ENCODE results near the gene CARD11. TPM values are rescaled to one million over a fixed set of nuclear protein-coding genes. Genes with fewer than 3 reads are reported as not detected.

Gene CARD11
- total RNA-seq, 1 experiment from 2014 or later = 79.2 TPM

DNA sequence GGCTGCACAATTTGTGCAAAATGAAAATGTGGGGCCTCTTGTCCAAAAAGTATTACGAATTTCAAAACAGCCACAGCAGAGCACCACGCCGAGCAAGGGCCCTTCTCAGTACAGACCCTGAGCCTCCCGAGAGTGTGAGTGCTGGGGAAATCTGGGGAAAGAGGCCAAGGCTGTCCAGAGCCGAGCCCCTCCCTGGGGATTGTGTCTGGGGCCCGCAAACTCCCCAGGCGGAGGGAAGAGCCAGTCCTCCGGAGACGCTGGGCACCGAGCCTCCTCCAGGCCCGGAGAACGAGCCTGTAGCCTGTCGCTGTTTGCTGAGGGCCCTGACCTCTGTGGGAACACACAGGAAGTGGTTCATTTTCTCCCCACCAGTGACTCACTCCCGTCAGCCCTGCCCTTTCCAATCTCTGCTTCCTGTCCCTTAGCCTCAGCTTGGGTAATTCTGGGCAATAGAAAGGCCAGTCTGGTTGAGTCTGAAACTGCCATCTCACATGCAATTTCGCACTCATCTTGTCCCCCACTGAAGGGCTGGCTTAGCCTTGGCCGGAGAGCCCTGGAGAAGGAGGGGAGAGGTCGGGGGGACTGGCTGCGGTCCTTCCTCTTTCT lies 180.1 kb downstream of the CARD11 start:
- intact Hi-C loops (cut with micrococcal nuclease; ENCODE audit: unreplicated experiment) = loop anchor here (5.0 to 10.0 kb wide), 3 partner anchors 41 to 1031 kb away; no protein-coding TSS in a partner anchor
- BruUV-seq (replicated peaks) = no TSS peak
- peak overlapping the region; percentile 72 for H3K4me3 Mint-ChIP-seq (ENCODE audit: low read depth, unreplicated experiment)

DNA sequence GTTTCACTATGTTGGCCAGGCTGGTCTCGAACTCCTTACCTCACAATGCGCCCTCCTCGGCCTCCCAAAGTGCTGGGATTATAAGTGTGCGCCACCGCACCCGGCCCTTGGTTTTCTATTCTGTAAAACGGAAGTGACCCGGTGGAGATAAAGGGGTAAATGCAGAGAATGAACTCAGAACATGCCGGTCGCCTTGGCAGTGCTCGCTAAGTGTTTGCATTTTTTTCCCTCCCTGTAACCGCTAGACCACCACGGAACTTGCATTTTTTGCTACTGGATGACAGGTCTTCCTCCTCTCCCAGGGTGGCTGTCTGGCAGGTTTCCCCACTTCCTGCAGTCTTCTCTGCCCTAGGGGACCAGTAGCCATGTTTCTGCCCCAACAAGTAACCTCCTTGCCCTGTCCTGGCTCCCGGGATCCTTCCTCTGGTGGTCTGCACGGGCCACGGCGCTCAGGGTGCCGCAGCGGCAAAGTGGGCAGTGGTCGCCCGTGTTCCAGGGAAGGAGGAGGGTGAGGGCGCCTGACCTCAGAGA lies 180.8 kb downstream of the CARD11 start:
- Mint-ChIP-seq H3K4me3 (ENCODE audit: low read depth, unreplicated experiment) (peak overlapping the region; percentile 72), H3K9me3 (ENCODE audit: low read depth, unreplicated experiment) (no peaks in the 10 kb centered on the region), H3K27me3 (ENCODE audit: unreplicated experiment) (no peaks in the 10 kb centered on the region), H3K27ac (ENCODE audit: unreplicated experiment) (peak overlapping the region; percentile 100), H3K4me1 (ENCODE audit: low read depth, unreplicated experiment) (peaks cover 44% of the 10 kb centered on the region), H3K36me3 (ENCODE audit: insufficient read depth, unreplicated experiment) (peaks cover 35% of the 10 kb centered on the region)
- TF ChIP-seq, protein P1, sequence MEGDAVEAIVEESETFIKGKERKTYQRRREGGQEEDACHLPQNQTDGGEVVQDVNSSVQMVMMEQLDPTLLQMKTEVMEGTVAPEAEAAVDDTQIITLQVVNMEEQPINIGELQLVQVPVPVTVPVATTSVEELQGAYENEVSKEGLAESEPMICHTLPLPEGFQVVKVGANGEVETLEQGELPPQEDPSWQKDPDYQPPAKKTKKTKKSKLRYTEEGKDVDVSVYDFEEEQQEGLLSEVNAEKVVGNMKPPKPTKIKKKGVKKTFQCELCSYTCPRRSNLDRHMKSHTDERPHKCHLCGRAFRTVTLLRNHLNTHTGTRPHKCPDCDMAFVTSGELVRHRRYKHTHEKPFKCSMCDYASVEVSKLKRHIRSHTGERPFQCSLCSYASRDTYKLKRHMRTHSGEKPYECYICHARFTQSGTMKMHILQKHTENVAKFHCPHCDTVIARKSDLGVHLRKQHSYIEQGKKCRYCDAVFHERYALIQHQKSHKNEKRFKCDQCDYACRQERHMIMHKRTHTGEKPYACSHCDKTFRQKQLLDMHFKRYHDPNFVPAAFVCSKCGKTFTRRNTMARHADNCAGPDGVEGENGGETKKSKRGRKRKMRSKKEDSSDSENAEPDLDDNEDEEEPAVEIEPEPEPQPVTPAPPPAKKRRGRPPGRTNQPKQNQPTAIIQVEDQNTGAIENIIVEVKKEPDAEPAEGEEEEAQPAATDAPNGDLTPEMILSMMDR (IDR thresholded peaks at IDR 0.05; ENCODE audit: unreplicated experiment) = no peak
- TSS peak; percentile 91 for BruUV-seq (replicated peaks)
- intact Hi-C loops (cut with micrococcal nuclease; ENCODE audit: unreplicated experiment) = loop anchor here (5.0 to 10.0 kb wide), 3 partner anchors 41 to 1032 kb away; no protein-coding TSS in a partner anchor
- peak; percentile 53 for DNase-seq
- CTCF ChIA-PET = interaction anchor here (0.6 kb wide), 1 partner anchor 418 kb away, joined by 3 read pairs; no protein-coding TSS in a partner anchor

More for the DNA sequence above, 180.1 kb downstream of the CARD11 start:
- Mint-ChIP-seq H3K27ac (ENCODE audit: unreplicated experiment) (peak overlapping the region; percentile 100), H3K9me3 (ENCODE audit: low read depth, unreplicated experiment) (no peaks in the 10 kb centered on the region), H3K4me1 (ENCODE audit: low read depth, unreplicated experiment) (peaks cover 44% of the 10 kb centered on the region), H3K27me3 (ENCODE audit: unreplicated experiment) (no peaks in the 10 kb centered on the region), H3K36me3 (ENCODE audit: insufficient read depth, unreplicated experiment) (peaks cover 35% of the 10 kb centered on the region)
- TF ChIP-seq, protein P1 (IDR thresholded peaks at IDR 0.05; ENCODE audit: unreplicated experiment) = no peak
- peak; percentile 96 for DNase-seq
- CTCF ChIA-PET = interaction anchor here (1.0 to 1.5 kb wide), 2 partner anchors 103 to 439 kb away, joined by 3 to 4 read pairs; no protein-coding TSS in a partner anchor

DNA sequence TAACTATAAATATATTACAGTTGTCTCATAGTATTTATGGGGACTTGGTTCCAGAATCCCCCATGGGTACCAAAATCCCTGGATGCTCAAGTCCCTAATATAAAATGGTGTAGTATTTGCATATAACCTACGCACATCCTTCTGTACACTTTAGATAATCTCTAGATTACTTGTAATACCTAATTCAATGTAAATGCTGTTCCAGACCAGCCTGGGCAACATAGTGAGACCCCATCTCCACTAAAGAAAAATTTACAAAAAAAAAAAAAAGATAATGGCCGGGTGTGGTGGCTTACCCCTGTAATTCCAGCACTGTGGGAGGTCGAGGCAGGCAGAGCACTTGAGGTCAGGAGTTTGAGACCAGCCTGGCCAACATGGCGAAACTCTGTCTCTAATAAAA lies 182.2 kb downstream of the CARD11 start:
- no peaks in the 10 kb centered on the region for H3K27me3 Mint-ChIP-seq (ENCODE audit: unreplicated experiment)
- intact Hi-C loops (cut with micrococcal nuclease; ENCODE audit: unreplicated experiment) = loop anchor here (2.0 to 10.0 kb wide), 4 partner anchors 17 to 1033 kb away; partner anchors contain the start of gene GNA12
- CTCF ChIA-PET = interaction anchor here (0.7 to 1.7 kb wide), 4 partner anchors 41 to 439 kb away, joined by 3 to 14 read pairs (median 5); partner anchors contain the start of gene SDK1
- H3K4me1 Mint-ChIP-seq (ENCODE audit: low read depth, unreplicated experiment) = peaks cover 48% of the 10 kb centered on the region
- H3K36me3 Mint-ChIP-seq (ENCODE audit: insufficient read depth, unreplicated experiment) = peaks cover 30% of the 10 kb centered on the region
- DNase-seq = no peak
- no peaks in the 10 kb centered on the region for H3K9me3 Mint-ChIP-seq (ENCODE audit: low read depth, unreplicated experiment)
- BruUV-seq (replicated peaks) = no TSS peak
- TF ChIP-seq, protein P1 (IDR thresholded peaks at IDR 0.05; ENCODE audit: unreplicated experiment) = no peak
- no peak overlapping the region for H3K4me3 Mint-ChIP-seq (ENCODE audit: low read depth, unreplicated experiment)
- peak overlapping the region; percentile 100 for H3K27ac Mint-ChIP-seq (ENCODE audit: unreplicated experiment)

DNA sequence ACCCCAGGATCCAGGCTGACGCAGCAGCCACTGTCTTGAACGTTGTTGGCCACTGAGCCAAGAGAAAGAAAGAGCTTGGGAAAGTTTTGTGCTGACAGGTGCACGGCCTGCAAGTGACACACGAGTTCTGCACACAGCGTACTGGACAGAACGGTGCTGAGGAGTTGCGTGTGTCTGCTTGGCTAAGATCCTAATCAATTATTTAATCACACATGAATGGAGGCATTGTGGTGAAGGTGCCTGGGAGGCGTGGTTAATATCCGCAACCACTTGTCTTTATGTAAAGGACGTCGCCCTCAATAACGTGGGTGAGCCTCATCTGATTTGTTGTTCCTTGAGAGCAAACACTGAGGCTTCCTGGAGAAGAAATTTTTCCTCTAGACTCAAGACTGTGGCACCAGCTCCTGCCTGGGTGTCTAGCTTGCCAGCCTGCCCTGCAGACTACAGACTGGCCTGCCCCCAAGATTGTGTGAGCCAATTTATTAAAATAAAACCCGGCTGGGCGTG lies 183.0 kb downstream of the CARD11 start:
- intact Hi-C loops (cut with micrococcal nuclease; ENCODE audit: unreplicated experiment) = loop anchor here (2.0 to 10.0 kb wide), 4 partner anchors 16 to 1034 kb away; partner anchors contain the start of gene GNA12

More for the DNA sequence above, 183.0 kb downstream of the CARD11 start:
- Mint-ChIP-seq H3K27me3 (ENCODE audit: unreplicated experiment) (no peaks in the 10 kb centered on the region), H3K4me1 (ENCODE audit: low read depth, unreplicated experiment) (peaks cover 54% of the 10 kb centered on the region), H3K9me3 (ENCODE audit: low read depth, unreplicated experiment) (no peaks in the 10 kb centered on the region), H3K27ac (ENCODE audit: unreplicated experiment) (peak overlapping the region; percentile 98), H3K4me3 (ENCODE audit: low read depth, unreplicated experiment) (peak overlapping the region; percentile 67), H3K36me3 (ENCODE audit: insufficient read depth, unreplicated experiment) (peaks cover 30% of the 10 kb centered on the region)
- TF ChIP-seq, protein P1 (IDR thresholded peaks at IDR 0.05; ENCODE audit: unreplicated experiment) = no peak
- DNase-seq = peak; percentile 93
- no TSS peak for BruUV-seq (replicated peaks)
- CTCF ChIA-PET = interaction anchor here (0.7 to 2.1 kb wide), 12 partner anchors 13 to 525 kb away, joined by 3 to 14 read pairs (median 4); partner anchors contain the start of gene SDK1
